Choroid plexus epithelial cell (primary cell): Measurements from ENCODE around the gene AKAP9.
"Not testable (repeated sequence)": the region's sequence is repeated elsewhere in the genome, so short reads cannot be mapped to it uniquely, and the experiment has no call there.

ENCODE experiments used
- DNase-seq: peaks from one replicate; pipeline ENCODE4 v3.0.0-alpha.2; 2010; ENCODE audit warnings: low read depth
- H3K4me3 ChIP-seq: 2 replicates; pipeline ENCODE4 v1.5.1; 2011; ENCODE audit warnings: low read depth, mild to moderate bottlenecking, control low read depth, low read length, moderate library complexity
- TF ChIP-seq, protein P1 (sequence below): conservative IDR thresholded peaks from 2 replicates; pipeline ENCODE4 v1.5.1; 2011; ENCODE audit warnings: low read depth, mild to moderate bottlenecking, control low read depth, inconsistent platforms, low read length, moderate library complexity

The AKAP9 gene

DNA sequence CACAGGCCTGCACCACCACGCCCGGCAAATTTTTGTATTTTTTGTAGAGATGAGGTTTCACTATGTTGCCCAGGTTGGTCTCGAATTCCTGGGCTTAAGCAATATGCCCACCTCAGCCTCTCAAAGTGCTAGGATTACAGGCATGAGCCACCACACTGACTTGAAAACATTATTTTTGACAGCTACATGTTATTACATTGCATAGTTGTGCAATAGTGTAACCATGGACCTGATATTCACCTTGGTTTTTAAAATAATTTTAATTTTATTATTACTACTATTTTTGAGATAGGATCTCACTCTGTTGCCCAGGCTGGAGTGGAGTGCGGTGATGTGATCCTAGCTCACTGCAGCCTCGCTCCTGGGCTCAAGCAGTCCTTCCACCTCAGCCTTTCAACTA is 18.4 kb downstream of the AKAP9 start:
- TF ChIP-seq, protein P1, sequence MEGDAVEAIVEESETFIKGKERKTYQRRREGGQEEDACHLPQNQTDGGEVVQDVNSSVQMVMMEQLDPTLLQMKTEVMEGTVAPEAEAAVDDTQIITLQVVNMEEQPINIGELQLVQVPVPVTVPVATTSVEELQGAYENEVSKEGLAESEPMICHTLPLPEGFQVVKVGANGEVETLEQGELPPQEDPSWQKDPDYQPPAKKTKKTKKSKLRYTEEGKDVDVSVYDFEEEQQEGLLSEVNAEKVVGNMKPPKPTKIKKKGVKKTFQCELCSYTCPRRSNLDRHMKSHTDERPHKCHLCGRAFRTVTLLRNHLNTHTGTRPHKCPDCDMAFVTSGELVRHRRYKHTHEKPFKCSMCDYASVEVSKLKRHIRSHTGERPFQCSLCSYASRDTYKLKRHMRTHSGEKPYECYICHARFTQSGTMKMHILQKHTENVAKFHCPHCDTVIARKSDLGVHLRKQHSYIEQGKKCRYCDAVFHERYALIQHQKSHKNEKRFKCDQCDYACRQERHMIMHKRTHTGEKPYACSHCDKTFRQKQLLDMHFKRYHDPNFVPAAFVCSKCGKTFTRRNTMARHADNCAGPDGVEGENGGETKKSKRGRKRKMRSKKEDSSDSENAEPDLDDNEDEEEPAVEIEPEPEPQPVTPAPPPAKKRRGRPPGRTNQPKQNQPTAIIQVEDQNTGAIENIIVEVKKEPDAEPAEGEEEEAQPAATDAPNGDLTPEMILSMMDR = no peak
- H3K4me3 ChIP-seq = no peak overlapping the region
- DNase-seq = no peak

DNA sequence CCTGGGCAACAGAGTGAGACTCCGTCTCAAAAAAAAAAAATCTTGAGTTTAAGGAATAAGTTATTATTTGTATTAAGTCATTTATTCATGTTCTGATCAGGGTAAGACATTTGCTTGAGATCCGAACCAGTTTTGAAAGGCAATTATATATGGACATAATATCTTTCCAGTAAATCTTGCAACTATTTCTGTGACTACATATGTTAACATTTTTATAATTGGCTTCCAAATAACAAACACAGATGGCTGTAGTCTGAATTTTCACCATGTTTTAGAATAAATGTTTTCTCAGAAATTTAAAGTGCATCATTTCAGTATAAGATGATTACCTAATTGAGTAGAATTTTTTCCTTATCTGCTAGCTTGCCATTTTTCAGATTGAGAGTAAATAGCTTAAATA is 21.2 kb downstream of the AKAP9 start:
- TF ChIP-seq, protein P1 = no peak
- no peak for DNase-seq
- no peak overlapping the region for H3K4me3 ChIP-seq

DNA sequence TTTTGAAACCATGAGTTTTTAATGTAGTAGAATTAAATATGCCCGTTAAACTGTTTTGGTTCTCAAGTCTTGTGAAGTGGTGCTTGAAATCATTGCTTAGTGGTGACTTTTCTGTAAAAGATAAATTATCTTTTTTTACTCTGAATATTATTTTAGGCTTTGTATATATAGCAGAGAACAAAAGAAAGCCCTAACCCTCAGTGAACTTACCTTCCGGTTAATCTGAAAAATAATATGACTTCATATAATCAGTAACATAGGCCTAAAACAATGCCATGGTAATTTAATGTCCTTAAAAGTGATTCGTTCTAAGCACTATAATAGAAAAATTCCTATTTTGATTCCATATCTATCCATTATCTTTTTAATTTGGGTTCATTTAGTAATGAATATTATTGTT is 21.8 kb downstream of the AKAP9 start:
- H3K4me3 ChIP-seq = no peak overlapping the region
- TF ChIP-seq, protein P1 = no peak

DNA sequence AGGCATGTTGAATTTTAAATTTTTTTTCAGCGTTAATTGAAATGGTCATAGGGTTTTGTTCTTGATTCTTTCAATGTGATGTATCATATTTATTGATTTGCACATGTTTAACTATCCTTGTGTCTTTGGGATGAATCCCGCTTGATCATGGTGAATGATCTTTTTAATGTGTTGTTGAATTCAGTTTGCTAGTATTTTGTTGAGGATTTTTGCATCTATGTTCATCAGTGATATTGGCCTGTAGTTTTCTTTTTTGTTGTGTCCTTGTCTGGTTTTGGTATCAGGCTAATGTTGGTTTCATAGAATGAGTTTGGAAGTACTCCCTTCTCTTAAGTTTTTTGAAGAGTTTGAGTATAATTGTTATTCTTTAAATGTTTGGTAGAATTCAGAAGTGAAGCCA is 26.9 kb downstream of the AKAP9 start:
- not testable (repeated sequence) for DNase-seq, H3K4me3 ChIP-seq

More for the DNA sequence above, 21.8 kb downstream of the AKAP9 start:
- DNase-seq = no peak

DNA sequence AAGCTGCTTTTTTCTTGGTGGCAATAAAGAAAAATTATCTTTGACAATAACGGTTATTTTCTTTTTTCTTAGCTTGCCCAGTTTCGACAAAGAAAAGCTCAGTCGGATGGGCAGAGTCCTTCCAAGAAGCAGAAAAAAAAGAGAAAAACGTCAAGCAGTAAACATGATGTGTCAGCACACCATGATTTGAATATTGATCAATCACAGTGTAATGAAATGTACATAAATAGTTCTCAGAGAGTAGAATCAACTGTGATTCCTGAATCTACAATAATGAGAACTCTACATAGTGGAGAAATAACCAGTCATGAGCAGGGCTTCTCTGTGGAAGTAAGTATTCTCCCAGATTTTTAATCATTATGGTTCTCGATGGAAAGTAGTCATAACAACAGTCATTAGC is 33.0 kb downstream of the AKAP9 start:
- no peak for DNase-seq
- no peak overlapping the region for H3K4me3 ChIP-seq
- TF ChIP-seq, protein P1 = no peak

DNA sequence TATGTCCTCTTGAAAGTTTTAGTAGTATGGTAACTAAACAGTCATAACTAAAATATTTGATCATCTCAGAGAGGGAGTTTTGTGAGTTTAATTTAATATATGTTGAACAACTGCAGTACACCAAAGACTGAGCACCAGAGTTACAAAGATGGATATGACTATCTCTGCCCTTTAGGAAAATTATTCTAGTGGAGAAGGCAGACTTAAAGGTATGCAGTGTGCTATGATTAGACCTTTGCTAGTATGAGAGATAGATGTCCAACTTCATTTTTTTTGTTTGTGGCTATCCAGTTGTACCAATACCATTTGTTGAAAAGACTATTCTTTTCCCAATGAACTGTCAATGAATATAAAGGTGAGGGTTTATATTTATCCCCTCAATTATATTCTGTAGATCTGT is 33.4 kb downstream of the AKAP9 start:
- no peak for DNase-seq
- H3K4me3 ChIP-seq = no peak overlapping the region
- TF ChIP-seq, protein P1 = no peak

DNA sequence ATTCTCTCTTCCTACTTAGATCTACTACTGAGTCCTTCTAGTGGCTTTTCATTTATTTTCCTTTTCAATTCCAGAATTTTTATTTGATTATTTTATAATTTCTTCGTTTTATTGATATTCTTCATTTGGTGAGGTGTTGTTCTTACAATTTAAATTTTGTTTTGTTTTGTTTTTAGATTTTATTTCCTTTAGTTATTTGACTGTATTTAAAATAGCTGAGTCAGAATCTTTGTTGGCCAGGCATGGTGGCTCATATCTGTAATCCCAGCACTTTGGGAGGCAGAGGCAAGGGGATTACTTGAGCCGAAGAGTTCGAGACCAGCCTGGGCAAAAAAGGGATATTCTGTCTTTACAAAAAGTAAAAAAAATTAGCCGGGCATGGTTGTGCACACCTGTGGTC is 36.1 kb downstream of the AKAP9 start:
- TF ChIP-seq, protein P1 = no peak
- no peak overlapping the region for H3K4me3 ChIP-seq
- no peak for DNase-seq

DNA sequence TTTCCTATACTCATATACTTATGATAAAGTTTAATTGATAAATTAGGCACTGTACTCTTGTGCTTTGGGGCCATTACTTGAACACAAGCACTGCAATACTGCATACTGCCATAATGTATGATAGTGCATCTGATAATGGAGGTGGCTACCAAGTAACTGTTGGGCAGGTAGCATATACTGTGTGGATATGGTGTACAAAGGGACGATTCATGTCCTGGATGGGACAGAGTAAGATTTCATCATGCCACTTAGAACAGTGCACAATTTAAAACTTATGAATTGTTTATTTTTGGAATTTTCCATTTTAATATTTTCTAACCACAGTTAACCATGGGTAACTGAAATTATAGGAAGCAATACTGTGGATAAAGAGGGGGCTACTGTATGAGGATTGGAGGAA is 38.9 kb downstream of the AKAP9 start:
- H3K4me3 ChIP-seq = no peak overlapping the region
- TF ChIP-seq, protein P1 = no peak
- no peak for DNase-seq

DNA sequence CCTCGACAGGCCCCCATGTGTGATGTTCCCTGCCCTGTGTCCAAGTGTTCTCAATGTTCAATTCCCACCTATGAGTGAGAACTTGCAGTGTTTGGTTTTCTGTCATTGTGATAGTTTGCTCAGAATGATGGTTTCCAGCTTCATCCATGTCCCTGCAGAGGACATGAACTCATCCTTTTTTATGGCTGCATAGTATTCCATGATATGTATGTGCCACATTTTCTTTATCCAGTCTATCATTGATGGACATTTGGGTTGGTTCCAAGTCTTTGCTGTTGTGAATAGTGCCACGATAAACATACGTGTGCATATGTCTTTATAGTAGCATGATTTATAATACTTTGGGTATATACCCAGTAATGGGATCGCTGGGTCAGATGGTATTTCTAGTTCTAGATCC is 41.7 kb downstream of the AKAP9 start:
- H3K4me3 ChIP-seq, DNase-seq: not testable (repeated sequence)
